Epidermal melanocyte (primary cell): ENCODE results near the gene COPS6.

Source experiments
- DNase-seq: peaks from one replicate; pipeline ENCODE4 v3.0.0; 2011; ENCODE audit warnings: low spot score; ENCODE audit not compliant: insufficient read length

COPS6 gene

DNA sequence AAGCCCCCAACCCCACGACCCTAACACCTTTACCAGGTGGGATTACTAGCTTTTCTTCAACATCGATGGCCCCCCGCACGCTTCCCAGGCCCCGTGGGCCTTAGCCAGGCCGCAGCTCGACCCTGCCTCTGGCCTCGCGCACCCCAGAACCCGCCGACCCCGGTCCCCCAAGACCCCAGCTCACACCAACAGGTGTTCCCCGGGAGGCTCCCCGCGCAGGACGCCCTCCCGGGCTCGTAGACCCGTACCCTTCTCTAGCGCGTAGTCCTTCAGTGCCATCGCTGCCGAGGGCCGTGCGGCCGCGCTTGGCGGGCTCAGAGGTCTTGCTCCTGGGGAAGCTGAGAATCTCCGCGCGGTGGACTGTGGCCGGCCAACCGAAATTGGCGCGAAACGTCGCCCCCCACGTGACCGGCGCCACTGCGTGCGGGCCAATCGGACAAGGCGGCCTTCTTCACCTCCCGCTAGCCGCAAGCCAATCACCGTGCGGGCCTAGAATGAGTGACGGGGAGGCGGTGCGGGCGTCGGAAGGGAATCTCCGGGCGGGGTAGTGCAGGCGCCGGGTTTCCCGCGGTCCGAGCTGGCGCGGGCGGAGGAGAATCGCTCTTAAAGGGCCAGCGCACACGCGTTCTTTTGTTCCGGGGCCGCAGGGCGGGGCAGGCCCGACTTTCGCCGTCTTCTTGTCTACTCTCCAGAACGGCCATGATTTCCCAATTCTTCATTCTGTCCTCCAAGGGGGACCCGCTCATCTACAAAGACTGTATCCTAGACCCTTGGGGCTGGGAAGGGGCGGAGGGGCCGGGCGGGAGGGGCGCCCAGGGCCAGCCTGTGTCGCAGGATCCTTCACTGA, 12.5 kb downstream of the COPS6 start, which contains the start of the genes AP4M1 and MCM7:
Gene AP4M1, plus strand, starts transcription at position 628 of the 847 bp plus-strand sequence. Its CDS starts 72 bp downstream, at position 700.
Gene MCM7, minus strand, starts transcription at position 382 of the 847 bp plus-strand sequence. Its CDS starts 103 bp downstream, at position 279.
- peak; percentile 96 for DNase-seq

DNA sequence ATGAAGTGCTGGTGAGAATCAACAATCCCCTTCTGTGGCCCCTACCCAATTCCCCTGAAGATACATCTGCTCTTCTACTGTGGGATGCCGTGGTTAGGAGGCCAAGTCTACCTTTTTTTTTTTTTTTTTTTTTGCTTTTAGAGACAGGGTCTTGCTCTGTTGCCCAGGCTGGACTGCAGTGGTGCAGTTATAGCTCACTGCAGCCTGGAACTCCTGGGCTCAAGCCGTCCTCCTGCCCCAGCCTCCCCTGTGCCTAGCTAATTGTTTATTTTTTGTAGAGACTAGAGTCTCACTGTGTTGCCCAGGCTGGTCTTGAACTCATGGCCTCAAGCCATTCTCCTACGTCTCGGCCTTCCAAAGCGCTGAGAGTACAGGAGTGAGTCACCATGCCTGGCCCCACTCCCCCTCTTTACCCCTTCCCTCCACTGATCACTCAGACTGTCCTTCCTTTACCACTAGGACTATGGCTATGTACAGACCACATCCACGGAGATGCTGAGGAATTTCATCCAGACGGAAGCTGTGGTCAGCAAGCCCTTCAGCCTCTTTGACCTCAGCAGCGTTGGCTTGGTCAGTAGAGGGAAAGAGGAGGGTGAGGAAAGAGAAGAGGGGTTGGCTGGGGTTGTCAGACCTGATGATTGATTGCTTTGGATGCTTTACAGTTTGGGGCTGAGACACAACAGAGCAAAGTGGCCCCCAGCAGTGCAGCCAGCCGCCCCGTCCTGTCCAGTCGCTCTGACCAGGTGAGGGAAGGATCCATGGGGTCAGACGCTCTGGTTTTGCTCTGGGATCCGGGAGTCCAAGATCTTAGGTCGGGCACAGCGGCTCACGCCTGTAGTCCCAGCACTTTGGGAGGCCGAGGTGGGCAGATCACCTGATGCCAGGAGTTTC, 14.4 kb downstream of the COPS6 start:
- DNase-seq, result no peak

DNA sequence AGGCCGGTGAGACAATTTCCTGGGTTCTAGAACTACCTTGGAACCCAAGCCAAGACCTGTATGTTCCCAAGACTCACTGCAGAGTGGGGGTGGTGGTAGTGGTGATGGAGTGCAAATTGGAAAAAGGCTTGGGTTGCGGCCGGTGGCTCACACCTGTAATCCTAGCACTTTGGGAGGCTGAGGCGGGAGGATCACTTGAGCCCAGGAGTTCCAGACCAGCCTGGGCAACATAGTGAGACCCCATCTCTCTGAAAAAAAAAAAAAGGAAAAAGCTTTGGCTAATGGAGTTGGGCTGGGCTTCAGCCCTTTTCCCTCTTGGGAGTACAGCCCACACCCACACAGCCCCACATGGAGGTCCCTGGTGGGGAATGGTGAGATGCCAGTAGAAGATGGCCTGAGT, 16.8 kb downstream of the COPS6 start:
- DNase-seq, result no peak

GRCh38 chr7:100106633-100107032, 17.9 kb downstream of the COPS6 start:
- no peak for DNase-seq

- DNase-seq, result no peak
These were observed 18.5 kb downstream of the COPS6 start for GRCh38 chr7:100107125-100107737.

DNA sequence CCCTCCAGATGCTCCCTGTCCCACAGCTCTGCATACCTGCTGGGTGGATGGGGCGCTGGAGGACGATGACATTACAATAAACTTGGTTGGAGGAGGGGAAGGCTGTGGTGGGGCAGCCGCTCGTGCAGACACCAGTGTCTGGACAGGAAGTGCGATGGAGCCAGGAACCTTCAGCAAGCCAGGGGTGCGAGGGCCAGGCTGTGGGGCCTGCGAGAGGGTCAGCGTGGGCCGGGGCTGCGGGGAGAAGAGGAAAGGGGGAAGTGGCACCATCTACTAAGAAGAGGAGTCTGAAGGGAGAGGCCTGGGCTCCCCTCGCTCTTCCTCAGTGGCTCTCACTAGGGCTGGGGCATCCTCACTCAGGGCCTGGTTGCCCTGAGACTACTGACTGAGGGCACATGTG, 19.1 kb downstream of the COPS6 start:
- DNase-seq, result no peak

DNA sequence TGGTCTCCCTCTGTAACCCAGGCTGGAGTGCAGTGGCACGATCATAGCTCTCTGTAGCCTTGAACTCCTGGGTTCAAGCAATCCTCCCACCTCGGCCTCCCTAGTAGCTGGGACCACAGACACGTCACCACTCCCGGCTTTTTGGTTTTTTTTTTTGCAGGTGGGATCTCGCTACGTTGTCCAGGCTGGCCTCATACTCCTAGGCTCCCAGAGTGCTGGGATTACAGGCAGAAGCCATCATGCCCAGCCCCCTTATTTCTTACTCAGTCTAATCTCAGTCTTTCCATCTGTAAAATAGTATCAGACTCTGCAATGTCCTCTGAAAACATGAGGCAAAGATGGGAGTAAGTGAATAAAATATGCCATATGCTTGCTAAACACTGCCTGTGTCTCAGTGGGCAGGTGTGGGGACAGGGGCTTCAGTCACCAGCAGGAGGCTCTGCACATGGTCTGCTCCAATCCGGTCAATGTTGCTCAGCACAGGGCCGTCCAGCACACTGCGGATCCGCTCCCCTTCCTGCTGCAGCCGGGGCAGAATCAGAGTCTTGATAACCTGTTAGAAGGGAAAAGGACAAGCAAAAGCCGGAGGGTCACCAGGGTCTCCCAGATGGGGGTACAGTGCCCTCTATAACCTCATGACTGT, 20.9 kb downstream of the COPS6 start:
- DNase-seq, result no peak

DNA sequence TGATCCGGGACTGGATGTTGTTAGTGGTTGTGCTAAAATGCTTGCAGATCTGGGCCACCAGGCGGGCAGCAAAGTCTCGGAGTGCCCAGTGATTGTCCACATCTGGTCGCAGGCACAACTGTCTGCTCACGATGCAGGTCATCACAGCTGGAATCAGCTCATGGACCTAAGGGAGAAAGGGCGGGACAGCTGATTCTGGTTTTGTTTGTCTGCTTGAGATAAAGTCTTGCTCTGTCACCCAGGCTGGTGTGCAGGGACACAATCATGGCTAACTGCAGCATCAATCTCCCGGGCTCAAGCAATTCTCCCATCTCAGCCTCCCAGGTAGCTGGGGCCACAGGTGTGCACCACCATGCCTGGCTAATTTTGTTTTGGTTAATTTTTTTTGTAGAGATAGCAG, 22.4 kb downstream of the COPS6 start:
- no peak for DNase-seq

- DNase-seq, result no peak
These were observed 23.1 kb downstream of the COPS6 start for GRCh38 chr7:100111914-100112313.

GRCh38 chr7:100115026-100115425, 26.3 kb downstream of the COPS6 start:
- no peak for DNase-seq

DNA sequence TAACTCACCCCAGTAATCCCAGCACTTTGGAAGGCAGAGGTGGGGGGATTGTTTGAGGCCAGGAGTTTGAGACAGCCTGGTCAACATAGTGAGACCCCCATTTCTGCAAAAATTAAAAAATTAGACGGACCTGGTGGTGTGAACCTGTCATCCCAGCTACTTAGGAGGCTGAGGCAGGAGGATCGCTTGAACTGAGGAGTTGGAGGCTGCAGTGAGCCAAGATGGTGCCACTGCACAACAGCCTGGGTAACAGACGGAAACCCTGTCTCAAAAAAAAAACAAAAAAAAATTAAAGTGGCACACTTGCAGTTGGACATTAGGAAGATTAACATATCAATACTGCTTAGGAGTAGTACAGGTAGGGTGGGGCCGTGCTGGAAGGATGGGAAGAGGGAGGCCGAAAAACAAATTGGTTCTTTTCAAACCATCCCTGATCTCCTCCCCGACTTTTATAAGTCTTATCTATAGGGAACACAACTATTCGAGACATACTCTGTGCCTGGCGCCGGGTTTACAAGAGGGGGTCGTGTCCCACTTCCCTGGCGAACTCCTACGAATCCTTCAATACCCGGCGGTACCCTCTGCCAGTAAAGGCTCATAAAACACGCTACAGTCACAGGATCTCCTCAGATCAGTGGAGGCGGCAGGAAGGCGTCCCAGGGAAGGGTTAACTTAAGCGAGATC, 29.8 kb downstream of the COPS6 start:
- DNase-seq, result peak; percentile 26

DNA sequence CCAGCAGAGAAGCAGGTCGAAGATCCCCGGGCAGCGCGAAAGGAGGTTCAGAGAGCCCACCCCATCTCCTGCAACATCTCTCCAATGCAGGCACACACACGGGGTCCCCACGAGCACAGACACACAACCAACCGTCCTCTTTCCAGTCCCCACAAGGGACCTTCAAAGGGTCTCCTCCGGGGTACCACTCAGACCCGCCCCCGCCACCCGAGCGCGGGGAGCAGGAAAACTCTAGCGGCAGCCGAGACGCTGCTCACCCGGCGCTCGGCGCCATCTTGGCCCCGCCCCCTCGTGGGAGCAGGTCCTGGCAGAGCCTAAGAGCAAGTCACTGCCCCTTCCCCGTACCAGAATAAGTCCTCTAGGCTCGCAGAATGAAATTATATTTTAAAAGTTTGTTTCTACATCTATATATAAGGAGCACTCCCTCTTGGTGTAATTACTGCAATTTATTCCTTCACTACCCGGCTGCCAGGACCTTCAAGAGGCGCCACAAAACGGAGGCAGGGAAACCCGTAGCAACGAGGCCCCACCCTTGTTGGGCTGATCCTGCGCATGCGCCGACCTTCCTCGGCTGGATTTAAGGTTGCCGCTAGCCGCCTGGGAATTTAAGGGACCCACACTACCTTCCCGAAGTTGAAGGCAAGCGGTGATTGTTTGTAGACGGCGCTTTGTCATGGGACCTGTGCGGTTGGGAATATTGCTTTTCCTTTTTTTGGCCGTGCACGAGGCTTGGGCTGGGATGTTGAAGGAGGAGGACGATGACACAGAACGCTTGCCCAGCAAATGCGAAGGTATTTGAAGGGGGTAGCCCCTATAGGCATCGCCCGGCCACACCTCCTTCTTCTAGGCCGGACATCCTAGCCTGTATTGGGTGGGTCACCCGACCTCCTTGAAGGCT, 30.6 kb downstream of the COPS6 start, which contains the start of the genes CNPY4 and TAF6:
Gene CNPY4, plus strand, starts transcription at position 563 of the 898 bp plus-strand sequence. Its CDS starts 111 bp downstream, at position 674.
Gene TAF6, minus strand, starts transcription at position 287 of the 898 bp plus-strand sequence. CDS start 5,149 bp downstream, outside the sequence.
- peak; percentile 98 for DNase-seq

DNA sequence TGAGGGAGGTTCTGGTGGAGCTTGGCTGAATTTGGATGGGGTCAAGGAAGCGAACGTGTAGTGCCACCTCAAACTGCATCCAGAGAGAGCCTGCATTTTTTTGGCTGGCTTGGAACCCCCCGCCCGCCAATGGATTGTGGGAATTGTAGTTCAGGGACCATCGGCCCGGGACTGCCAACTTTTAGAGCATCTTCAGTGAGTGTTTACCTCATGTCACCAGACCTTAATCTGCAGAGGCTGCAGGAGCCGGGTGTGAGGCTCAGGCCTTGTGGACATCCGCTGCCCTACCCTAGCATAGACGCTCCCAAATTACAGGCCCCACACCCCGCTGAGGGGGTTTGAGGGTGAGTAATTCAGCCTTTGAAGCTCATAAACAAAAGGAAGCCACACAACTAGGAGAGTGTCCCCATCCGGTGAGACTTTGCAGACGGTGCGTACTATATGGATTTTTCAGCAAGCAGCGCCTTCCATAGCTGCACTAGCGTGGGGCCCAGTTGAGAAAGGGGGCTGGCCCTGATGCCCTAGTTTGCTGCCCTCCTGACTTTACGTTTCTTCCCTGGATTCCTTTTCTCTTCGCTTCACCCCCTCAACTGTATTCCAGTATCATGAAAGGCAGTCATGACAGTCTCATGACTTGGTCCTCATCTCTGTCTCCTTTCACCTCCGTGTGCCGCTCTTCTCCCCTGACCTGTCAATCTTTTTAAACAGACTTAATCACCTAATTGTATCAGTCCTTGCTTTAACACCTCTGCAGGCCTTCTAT, 31.4 kb downstream of the COPS6 start:
- DNase-seq, result peak; percentile 70

GRCh38 chr7:100120733-100121036, 31.9 kb downstream of the COPS6 start:
- no peak for DNase-seq

- no peak for DNase-seq
These were observed 33.3 kb downstream of the COPS6 start for GRCh38 chr7:100122067-100122466.

- DNase-seq, result no peak
These were observed 33.8 kb downstream of the COPS6 start for GRCh38 chr7:100122568-100122967.

- no peak for DNase-seq
These were observed 35.8 kb downstream of the COPS6 start for GRCh38 chr7:100124301-100125230.
